HTR-8/SVneo (cell line): ENCODE results near the gene IFIT2.

Experiments used
- DNase-seq: peaks from one replicate; pipeline ENCODE4 v3.0.0; 2011; ENCODE audit warnings: low spot score, mixed read lengths; ENCODE audit not compliant: insufficient read length
- FAIRE-seq: peaks from 2 replicates; lab custom pipeline; 2011; peaks lifted over from hg19 to GRCh38; lab: Jason Lieb, UNC

Gene IFIT2

GRCh38 chr10:89355394-89355931, 53.6 kb downstream of the IFIT2 start:
- no peak for DNase-seq
- FAIRE-seq: no peak

DNA sequence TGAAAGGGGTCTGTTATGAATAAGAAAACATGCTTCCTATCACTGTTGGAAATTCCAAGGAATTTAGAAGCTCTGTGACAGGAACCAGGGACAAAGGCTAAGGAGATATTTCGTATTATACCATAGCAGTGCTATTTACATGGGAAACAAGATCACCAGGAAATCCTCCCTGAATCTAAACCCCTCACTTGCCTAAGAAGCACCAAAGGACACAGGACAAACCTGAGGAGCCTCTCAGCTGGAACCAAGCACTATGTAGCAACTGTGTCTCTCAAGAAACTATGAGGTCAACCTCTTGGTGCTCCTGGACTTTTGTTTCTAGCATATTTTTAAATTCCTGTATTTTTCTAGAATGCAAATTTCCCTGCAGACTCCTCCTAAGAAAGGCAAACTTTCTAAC, 55.2 kb downstream of the IFIT2 start:
- FAIRE-seq: no peak
- DNase-seq: no peak

DNA sequence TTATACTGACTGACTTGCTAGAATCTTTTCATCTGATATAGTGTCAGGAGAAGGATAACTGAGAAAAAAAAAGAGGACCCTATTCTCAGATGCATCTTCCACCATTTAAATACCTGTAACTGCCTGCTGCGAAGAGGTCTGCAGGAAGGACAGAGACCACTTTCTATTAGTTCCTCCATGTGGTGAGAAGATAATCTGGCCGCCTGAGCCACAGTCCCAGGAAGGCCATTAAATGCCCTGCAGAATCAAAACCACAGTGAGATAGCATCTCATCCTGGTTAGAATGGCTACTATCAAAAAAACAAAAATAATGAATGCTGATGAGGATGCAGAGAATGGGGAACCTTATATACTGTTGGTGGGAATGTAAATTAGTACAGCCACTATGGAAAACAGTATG, 56.1 kb downstream of the IFIT2 start:
- DNase-seq: no peak
- no peak for FAIRE-seq
